ENCODE data around the gene EPS8L3. TPM values are rescaled to one million over a fixed set of nuclear protein-coding genes. Genes with fewer than 3 reads are reported as not detected.

The EPS8L3 gene
- total and polyA plus RNA-seq, 9 of the 15 experiments (the other 6 are each of a cell fraction or from before 2014, with no cell fraction given): 0.09 to 0.42 (median 0.14) TPM; not detected in 5

- no peak for TF ChIP-seq ZNF407 (IDR thresholded peaks at IDR 0.05; ENCODE audit: low read depth)
- TF ChIP-seq ZNF778 (CRISPR knock-in tag; IDR thresholded peaks at IDR 0.05): no peak
- no peak for TF ChIP-seq CAMTA2 (CRISPR knock-in tag; conservative IDR thresholded peaks at IDR 0.05)
- TF ChIP-seq POLR2H (tag; IDR thresholded peaks at IDR 0.05; ENCODE audit: low read depth): no peak
- no peak for TF ChIP-seq ZNF280B (CRISPR knock-in tag; IDR thresholded peaks at IDR 0.05)
- TF ChIP-seq EZH2 (IDR thresholded peaks at IDR 0.05; ENCODE audit: borderline replicate concordance, low read depth, low read length): no peak
- TF ChIP-seq ZKSCAN8 (CRISPR knock-in tag; IDR thresholded peaks at IDR 0.05): no peak
- no peak for TF ChIP-seq ZSCAN29 (IDR thresholded peaks at IDR 0.05)
- no peak for TF ChIP-seq PTRF (tag; IDR thresholded peaks at IDR 0.05)
Measured at GRCh38 chr1:109740615-109741373, 22.9 kb downstream of the EPS8L3 start, which contains the start of gene GSTM3 (continued).
